HEK293 (cell line): ENCODE results near the gene REEP6.

ENCODE experiments used
- EGR2 ChIP-seq: fragments of 450-650 bp; formaldehyde crosslinking; IDR thresholded peaks from 2 replicates; pipeline ENCODE4 v1.5.1; 2016; ENCODE audit warnings: low read depth, missing biosample characterization, missing genetic modification characterization
- GLI2 ChIP-seq: fragments of 450-650 bp; formaldehyde crosslinking; IDR thresholded peaks from 2 replicates; pipeline ENCODE4; 2017; ENCODE audit warnings: missing biosample characterization, missing genetic modification characterization, low read depth, borderline replicate concordance
- IKZF3 ChIP-seq: fragments of 450-650 bp; IDR thresholded peaks from 2 replicates; pipeline ENCODE4 v1.5.0; 2018; ENCODE audit warnings: missing biosample characterization, mild to moderate bottlenecking, missing genetic modification characterization, moderate library complexity
- KLF10 ChIP-seq: fragments of 450-650 bp; IDR thresholded peaks from 2 replicates; pipeline ENCODE4 v1.5.1; 2018; ENCODE audit warnings: missing biosample characterization, mild to moderate bottlenecking, missing genetic modification characterization
- MYNN ChIP-seq: fragments of 450-650 bp; formaldehyde crosslinking; IDR thresholded peaks from 2 replicates; pipeline ENCODE4 v1.5.1; 2016; ENCODE audit warnings: missing biosample characterization, missing genetic modification characterization, borderline replicate concordance
- PRDM2 ChIP-seq: fragments of 450-650 bp; formaldehyde crosslinking; IDR thresholded peaks from 2 replicates; pipeline ENCODE4 v1.5.1; 2016; ENCODE audit warnings: missing biosample characterization, missing genetic modification characterization, borderline replicate concordance
- SCRT1 ChIP-seq: fragments of 450-650 bp; formaldehyde crosslinking; IDR thresholded peaks from 2 replicates; pipeline ENCODE4 v1.5.1; 2016; ENCODE audit warnings: missing biosample characterization, missing genetic modification characterization, borderline replicate concordance
- SP2 ChIP-seq: fragments of 450-650 bp; formaldehyde crosslinking; IDR thresholded peaks from 2 replicates; pipeline ENCODE4 v1.5.1; 2016; ENCODE audit warnings: missing biosample characterization, missing genetic modification characterization
- WT1 ChIP-seq: fragments of 450-650 bp; formaldehyde crosslinking; IDR thresholded peaks from 2 replicates; pipeline ENCODE4 v1.5.1; 2016; ENCODE audit warnings: missing biosample characterization, missing genetic modification characterization
- YY1 ChIP-seq: fragments of 450-650 bp; formaldehyde crosslinking; IDR thresholded peaks from 2 replicates; pipeline ENCODE4 v1.5.1; 2018; ENCODE audit warnings: missing biosample characterization, missing genetic modification characterization
- ZFHX2 ChIP-seq: fragments of 450-650 bp; formaldehyde crosslinking; conservative IDR thresholded peaks from 2 replicates; pipeline ENCODE4 v1.5.1; 2016; ENCODE audit warnings: missing biosample characterization, missing genetic modification characterization
- ZIC2 ChIP-seq: fragments of 450-650 bp; formaldehyde crosslinking; IDR thresholded peaks from 2 replicates; pipeline ENCODE4 v1.5.1; 2016; ENCODE audit warnings: missing biosample characterization, missing genetic modification characterization
- ZNF221 ChIP-seq: fragments of 450-650 bp; formaldehyde crosslinking; IDR thresholded peaks from 2 replicates; pipeline ENCODE4 v1.5.1; 2017; ENCODE audit warnings: missing biosample characterization, missing genetic modification characterization, borderline replicate concordance
- ZNF274 ChIP-seq, 2 experiments: fragments of 200-500 bp in 1 of 2; fragments of 450-650 bp in 1 of 2; sonication (Bioruptor generic) in 1 of 2; formaldehyde crosslinking in 1 of 2; IDR thresholded peaks; 2 replicates each; pipeline versions ENCODE4 v1.5.1 to v1.6.1; 2014 to 2016; ENCODE audit warnings: borderline replicate concordance in 1 of 2, inconsistent platforms in 1 of 2, low read length in 1 of 2, missing biosample characterization in 1 of 2, missing genetic modification characterization in 1 of 2
- ZNF354C ChIP-seq: fragments of 450-650 bp; formaldehyde crosslinking; IDR thresholded peaks from 2 replicates; pipeline ENCODE4 v1.5.1; 2016; ENCODE audit warnings: missing biosample characterization, missing genetic modification characterization, low read depth, borderline replicate concordance
- ZNF423 ChIP-seq: fragments of 450-650 bp; formaldehyde crosslinking; IDR thresholded peaks from 2 replicates; pipeline ENCODE4 v1.5.1; 2016; ENCODE audit warnings: missing biosample characterization, missing genetic modification characterization
- ZNF626 ChIP-seq: fragments of 450-650 bp; sonication (Bioruptor Pico); formaldehyde crosslinking; IDR thresholded peaks from 2 replicates; pipeline ENCODE4 v1.5.1; 2018; ENCODE audit warnings: missing biosample characterization, missing genetic modification characterization, inconsistent platforms
- ZNF660 ChIP-seq: fragments of 450-650 bp; IDR thresholded peaks from 2 replicates; pipeline ENCODE4 v1.5.1; 2018; ENCODE audit warnings: missing biosample characterization, mild to moderate bottlenecking, missing genetic modification characterization
- ZNF792 ChIP-seq: fragments of 450-650 bp; formaldehyde crosslinking; IDR thresholded peaks from 2 replicates; pipeline ENCODE4 v1.5.1; 2016; ENCODE audit warnings: missing biosample characterization, missing genetic modification characterization
- ZNF830 ChIP-seq: fragments of 450-650 bp; IDR thresholded peaks from 2 replicates; pipeline ENCODE4 v1.5.0; 2018; ENCODE audit warnings: missing biosample characterization, missing genetic modification characterization, low read depth, mild to moderate bottlenecking, moderate library complexity
- TF ChIP-seq, protein P1 (sequence below): fragments of 450-650 bp; formaldehyde crosslinking; IDR thresholded peaks from 2 replicates; pipeline ENCODE4 v1.5.1; 2016; ENCODE audit warnings: missing biosample characterization, missing genetic modification characterization
- TF ChIP-seq, protein P2 (sequence below): sonication (generic); formaldehyde crosslinking; IDR thresholded peaks from 2 replicates; pipeline ENCODE4 v1.8.1; 2022; ENCODE audit warnings: mild to moderate bottlenecking, moderate library complexity, missing genetic modification reagents
- TF ChIP-seq, protein P3 (sequence below): fragments of 450-650 bp; formaldehyde crosslinking; conservative IDR thresholded peaks from 2 replicates; pipeline ENCODE4 v1.5.1; 2016; ENCODE audit warnings: low read depth, missing biosample characterization, missing genetic modification characterization
- TF ChIP-seq, protein P4 (sequence below): IDR thresholded peaks from 2 replicates; pipeline ENCODE4 v1.6.1; 2011; ENCODE audit warnings: mild to moderate bottlenecking, low read depth, low read length, borderline replicate concordance

The REEP6 gene

DNA sequence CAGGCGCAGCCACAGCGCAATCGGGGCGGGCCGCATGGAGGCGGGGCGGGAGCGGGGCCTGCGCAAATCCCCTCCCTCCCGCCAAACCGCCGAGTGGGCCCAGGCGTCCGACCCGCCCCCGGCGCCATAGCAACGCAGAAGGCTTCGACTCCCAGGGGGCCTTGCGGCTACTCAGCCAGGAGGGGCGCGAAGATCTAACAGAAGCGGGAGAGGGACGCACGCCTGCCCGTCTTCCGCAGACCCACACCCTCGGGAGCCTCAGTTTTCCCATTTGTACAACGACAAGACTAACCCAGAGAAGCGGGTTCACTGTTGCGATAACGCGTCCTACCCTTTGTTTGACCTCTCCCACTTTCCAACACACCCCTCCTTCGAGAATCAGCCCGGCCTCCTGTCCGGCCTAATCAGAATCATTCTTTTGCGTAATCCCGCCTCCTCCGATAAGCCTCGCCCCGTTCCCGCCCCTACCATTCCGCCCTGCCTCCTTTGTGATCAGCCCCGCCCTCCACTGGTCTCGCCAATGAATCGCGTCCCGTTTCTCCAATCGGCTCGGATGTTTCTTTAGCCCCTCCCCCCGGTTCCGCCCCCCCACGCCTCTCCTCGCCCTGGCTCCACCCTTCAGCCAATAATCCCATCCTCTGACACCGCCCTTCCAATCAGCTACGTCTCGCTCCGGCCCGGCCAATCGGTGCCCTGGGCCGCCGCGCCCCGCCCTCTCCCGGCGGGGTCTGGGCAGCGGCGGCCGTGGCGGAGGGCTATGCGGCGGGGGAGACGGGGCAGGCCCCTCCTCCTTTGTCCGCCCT lies 469 bp upstream of the REEP6 start, which contains the start of gene PCSK4 (continued):
- no peak; the same call in none of the 2 replicates for TF ChIP-seq WT1 (tag by site-specific recombination)
- peak; percentile 97 for TF ChIP-seq KLF10
- TF ChIP-seq, protein P1, sequence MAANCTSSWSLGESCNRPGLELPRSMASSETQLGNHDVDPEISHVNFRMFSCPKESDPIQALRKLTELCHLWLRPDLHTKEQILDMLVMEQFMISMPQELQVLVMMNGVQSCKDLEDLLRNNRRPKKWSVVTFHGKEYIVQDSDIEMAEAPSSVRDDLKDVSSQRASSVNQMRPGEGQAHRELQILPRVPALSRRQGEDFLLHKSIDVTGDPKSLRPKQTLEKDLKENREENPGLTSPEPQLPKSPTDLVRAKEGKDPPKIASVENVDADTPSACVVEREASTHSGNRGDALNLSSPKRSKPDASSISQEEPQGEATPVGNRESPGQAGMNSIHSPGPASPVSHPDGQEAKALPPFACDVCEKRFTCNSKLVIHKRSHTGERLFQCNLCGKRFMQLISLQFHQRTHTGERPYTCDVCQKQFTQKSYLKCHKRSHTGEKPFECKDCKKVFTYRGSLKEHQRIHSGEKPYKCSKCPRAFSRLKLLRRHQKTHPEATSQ (tag by site-specific recombination) = no peak; the same call in 1 of the 2 replicates
- no peak for TF ChIP-seq ZNF354C (tag by site-specific recombination)
- no peak for TF ChIP-seq SCRT1 (tag by site-specific recombination)
- no peak for TF ChIP-seq ZNF830 (tag by site-specific recombination)
- peak; percentile 99 for TF ChIP-seq SP2 (tag by site-specific recombination)
- TF ChIP-seq GLI2 (tag by site-specific recombination) = no peak
- TF ChIP-seq ZNF274 (IDR thresholded peaks at IDR 0.05; ENCODE audit: low read length) = no peak
- TF ChIP-seq ZNF274 (tag by site-specific recombination; IDR thresholded peaks at IDR 0.05; ENCODE audit: borderline replicate concordance) = no peak
- TF ChIP-seq ZNF221 (tag by site-specific recombination) = no peak
- TF ChIP-seq ZNF626 (tag by site-specific recombination) = no peak
- TF ChIP-seq, protein P2, sequence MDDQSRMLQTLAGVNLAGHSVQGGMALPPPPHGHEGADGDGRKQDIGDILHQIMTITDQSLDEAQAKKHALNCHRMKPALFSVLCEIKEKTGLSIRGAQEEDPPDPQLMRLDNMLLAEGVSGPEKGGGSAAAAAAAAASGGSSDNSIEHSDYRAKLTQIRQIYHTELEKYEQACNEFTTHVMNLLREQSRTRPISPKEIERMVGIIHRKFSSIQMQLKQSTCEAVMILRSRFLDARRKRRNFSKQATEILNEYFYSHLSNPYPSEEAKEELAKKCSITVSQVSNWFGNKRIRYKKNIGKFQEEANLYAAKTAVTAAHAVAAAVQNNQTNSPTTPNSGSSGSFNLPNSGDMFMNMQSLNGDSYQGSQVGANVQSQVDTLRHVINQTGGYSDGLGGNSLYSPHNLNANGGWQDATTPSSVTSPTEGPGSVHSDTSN (CRISPR knock-in tag) = no peak
- no peak for TF ChIP-seq MYNN
- TF ChIP-seq IKZF3 = no peak
- TF ChIP-seq, protein P3, sequence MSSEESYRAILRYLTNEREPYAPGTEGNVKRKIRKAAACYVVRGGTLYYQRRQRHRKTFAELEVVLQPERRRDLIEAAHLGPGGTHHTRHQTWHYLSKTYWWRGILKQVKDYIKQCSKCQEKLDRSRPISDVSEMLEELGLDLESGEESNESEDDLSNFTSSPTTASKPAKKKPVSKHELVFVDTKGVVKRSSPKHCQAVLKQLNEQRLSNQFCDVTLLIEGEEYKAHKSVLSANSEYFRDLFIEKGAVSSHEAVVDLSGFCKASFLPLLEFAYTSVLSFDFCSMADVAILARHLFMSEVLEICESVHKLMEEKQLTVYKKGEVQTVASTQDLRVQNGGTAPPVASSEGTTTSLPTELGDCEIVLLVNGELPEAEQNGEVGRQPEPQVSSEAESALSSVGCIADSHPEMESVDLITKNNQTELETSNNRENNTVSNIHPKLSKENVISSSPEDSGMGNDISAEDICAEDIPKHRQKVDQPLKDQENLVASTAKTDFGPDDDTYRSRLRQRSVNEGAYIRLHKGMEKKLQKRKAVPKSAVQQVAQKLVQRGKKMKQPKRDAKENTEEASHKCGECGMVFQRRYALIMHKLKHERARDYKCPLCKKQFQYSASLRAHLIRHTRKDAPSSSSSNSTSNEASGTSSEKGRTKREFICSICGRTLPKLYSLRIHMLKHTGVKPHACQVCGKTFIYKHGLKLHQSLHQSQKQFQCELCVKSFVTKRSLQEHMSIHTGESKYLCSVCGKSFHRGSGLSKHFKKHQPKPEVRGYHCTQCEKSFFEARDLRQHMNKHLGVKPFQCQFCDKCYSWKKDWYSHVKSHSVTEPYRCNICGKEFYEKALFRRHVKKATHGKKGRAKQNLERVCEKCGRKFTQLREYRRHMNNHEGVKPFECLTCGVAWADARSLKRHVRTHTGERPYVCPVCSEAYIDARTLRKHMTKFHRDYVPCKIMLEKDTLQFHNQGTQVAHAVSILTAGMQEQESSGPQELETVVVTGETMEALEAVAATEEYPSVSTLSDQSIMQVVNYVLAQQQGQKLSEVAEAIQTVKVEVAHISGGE = no peak
- TF ChIP-seq YY1 (tag by site-specific recombination) = no peak
- TF ChIP-seq, protein P4, sequence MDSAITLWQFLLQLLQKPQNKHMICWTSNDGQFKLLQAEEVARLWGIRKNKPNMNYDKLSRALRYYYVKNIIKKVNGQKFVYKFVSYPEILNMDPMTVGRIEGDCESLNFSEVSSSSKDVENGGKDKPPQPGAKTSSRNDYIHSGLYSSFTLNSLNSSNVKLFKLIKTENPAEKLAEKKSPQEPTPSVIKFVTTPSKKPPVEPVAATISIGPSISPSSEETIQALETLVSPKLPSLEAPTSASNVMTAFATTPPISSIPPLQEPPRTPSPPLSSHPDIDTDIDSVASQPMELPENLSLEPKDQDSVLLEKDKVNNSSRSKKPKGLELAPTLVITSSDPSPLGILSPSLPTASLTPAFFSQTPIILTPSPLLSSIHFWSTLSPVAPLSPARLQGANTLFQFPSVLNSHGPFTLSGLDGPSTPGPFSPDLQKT = no peak
- TF ChIP-seq ZIC2 (tag by site-specific recombination) = no peak
- TF ChIP-seq ZNF423 (tag by site-specific recombination) = no peak
- TF ChIP-seq EGR2 = peak; percentile 45
- no peak for TF ChIP-seq PRDM2 (tag by site-specific recombination)
- no peak for TF ChIP-seq ZNF660
- no peak for TF ChIP-seq ZNF792 (tag by site-specific recombination)
- TF ChIP-seq ZFHX2 = peak; percentile 75; the same call in 1 of the 2 replicates
